HG02938 (cell line): Measurements from ENCODE around the gene FAM83G.
A peak's percentile ranks its signal among the peaks of the same experiment; 100 is the strongest.
"Not testable (repeated sequence)": the region's sequence is repeated elsewhere in the genome, so short reads cannot be mapped to it uniquely, and the experiment has no call there.

Experiments used
- ATAC-seq: cut with Tn5 transposase; IDR thresholded peaks from one replicate; pipeline ENCODE4 v1.9.1; 2021; ENCODE audit warnings: mild to moderate bottlenecking, moderate library complexity; ENCODE audit not compliant: unreplicated experiment

Gene FAM83G

GRCh38 chr17:19004421-19005136, at the start of gene FAM83G:
Gene FAM83G (minus strand): TSS chr17:19004764. CDS start chr17:19004041, 723 bp downstream.
- peak; percentile 47 for ATAC-seq

GRCh38 chr17:19048826-19049225, 44.3 kb upstream of the FAM83G start:
- ATAC-seq, result not testable (repeated sequence)

GRCh38 chr17:19047510-19047909, 42.9 kb upstream of the FAM83G start:
- ATAC-seq, result not testable (repeated sequence)

GRCh38 chr17:19046782-19047375, 42.3 kb upstream of the FAM83G start, which contains the start of gene GRAP:
Gene GRAP (minus strand): TSS chr17:19046957. CDS start chr17:19046926, 31 bp downstream.
- ATAC-seq, result not testable (repeated sequence)

- not testable (repeated sequence) for ATAC-seq
These were observed 40.1 kb upstream of the FAM83G start for GRCh38 chr17:19044643-19045042.

GRCh38 chr17:19043032-19043431, 38.5 kb upstream of the FAM83G start:
- ATAC-seq, result not testable (repeated sequence)

- not testable (repeated sequence) for ATAC-seq
These were observed 37.8 kb upstream of the FAM83G start for GRCh38 chr17:19042369-19042768.

- ATAC-seq, result not testable (repeated sequence)
These were observed 37.3 kb upstream of the FAM83G start for GRCh38 chr17:19041871-19042270.

GRCh38 chr17:19040350-19040749, 35.8 kb upstream of the FAM83G start:
- not testable (repeated sequence) for ATAC-seq

- not testable (repeated sequence) for ATAC-seq
These were observed 34.2 kb upstream of the FAM83G start for GRCh38 chr17:19038730-19039129.

GRCh38 chr17:19038007-19038406, 33.4 kb upstream of the FAM83G start:
- ATAC-seq, result not testable (repeated sequence)

- ATAC-seq, result not testable (repeated sequence)
These were observed 33.0 kb upstream of the FAM83G start for GRCh38 chr17:19037547-19037946.

GRCh38 chr17:19036186-19036585, 31.6 kb upstream of the FAM83G start:
- not testable (repeated sequence) for ATAC-seq

GRCh38 chr17:19032377-19032988, 27.9 kb upstream of the FAM83G start:
- not testable (repeated sequence) for ATAC-seq

GRCh38 chr17:19031729-19032128, 27.2 kb upstream of the FAM83G start:
- not testable (repeated sequence) for ATAC-seq

- not testable (repeated sequence) for ATAC-seq
These were observed 26.3 kb upstream of the FAM83G start for GRCh38 chr17:19030771-19031449.

GRCh38 chr17:19029740-19030139, 25.2 kb upstream of the FAM83G start:
- ATAC-seq, result not testable (repeated sequence)

GRCh38 chr17:19028671-19029070, 24.1 kb upstream of the FAM83G start:
- ATAC-seq, result not testable (repeated sequence)

GRCh38 chr17:19024101-19025078, 19.8 kb upstream of the FAM83G start:
- no peak for ATAC-seq
